ENCODE results near the gene GMDS. TPM values are rescaled to one million over a fixed set of nuclear protein-coding genes. Genes with fewer than 3 reads are reported as not detected.

The GMDS gene
- total RNA-seq, 1 donor from 2014 or later = 30.1 TPM

GRCh38 chr6:1736346-1737105 lies 508.9 kb downstream of the GMDS start:
- intact Hi-C loops (cut with micrococcal nuclease) = loop anchor here (5.0 to 10.0 kb wide), 2 partner anchors 109 to 1288 kb away; no protein-coding TSS in a partner anchor
- peaks cover 11% of the 10 kb centered on the region for H3K4me1 Mint-ChIP-seq
- DNase-seq (no peak), ATAC-seq (ENCODE audit: low read depth) (peak; percentile 24)
- no peak for TF ChIP-seq CTCF (IDR thresholded peaks at IDR 0.05)
- H3K9me3 Mint-ChIP-seq = no peaks in the 10 kb centered on the region
- no peaks in the 10 kb centered on the region for H3K36me3 Mint-ChIP-seq (ENCODE audit: low read depth)
- H3K27ac Mint-ChIP-seq = no peak overlapping the region
- POLR2A ChIA-PET = interaction anchor here (1.5 kb wide), 1 partner anchor 13 kb away, joined by 5 read pairs; no protein-coding TSS in a partner anchor
- H3K4me3 Mint-ChIP-seq = no peak overlapping the region
- no peaks in the 10 kb centered on the region for H3K27me3 Mint-ChIP-seq
- CTCF ChIA-PET = interaction anchor here (0.9 kb wide), 1 partner anchor 140 kb away, joined by 3 read pairs; no protein-coding TSS in a partner anchor

- intact Hi-C loops (cut with micrococcal nuclease) = loop anchor here (5.0 to 10.0 kb wide), 2 partner anchors 108 to 1289 kb away; no protein-coding TSS in a partner anchor
- no peak for TF ChIP-seq CTCF (IDR thresholded peaks at IDR 0.05)
- H3K27ac Mint-ChIP-seq = no peak overlapping the region
Measured at GRCh38 chr6:1735239-1735803, 510.1 kb downstream of the GMDS start.

DNA sequence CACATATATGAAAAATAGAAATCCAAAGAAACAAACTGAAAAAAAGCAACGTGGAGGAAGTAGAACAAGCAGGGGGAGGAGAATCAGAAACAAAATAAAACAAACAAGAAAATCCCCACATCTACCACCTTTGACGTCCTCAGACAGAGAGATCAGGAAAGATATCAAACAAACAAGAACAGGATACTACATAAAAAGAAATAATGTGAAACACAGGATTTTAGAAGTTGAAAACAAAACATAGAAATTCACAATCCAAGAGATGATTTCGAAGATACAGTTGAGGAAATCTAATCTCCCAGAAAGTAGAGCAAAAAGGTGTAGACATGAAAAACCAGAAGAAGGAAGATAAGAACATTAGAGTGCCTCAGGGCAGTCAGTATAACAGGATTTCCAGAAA lies 514.5 kb downstream of the GMDS start:
- POLR2A ChIA-PET = no interaction called here

More at GRCh38 chr6:1735239-1735803, 510.1 kb downstream of the GMDS start:
- Mint-ChIP-seq H3K9me3 (peaks cover 6% of the 10 kb centered on the region), H3K36me3 (ENCODE audit: low read depth) (peaks cover 4% of the 10 kb centered on the region), H3K27me3 (no peaks in the 10 kb centered on the region), H3K4me1 (peaks cover 2% of the 10 kb centered on the region), H3K4me3 (no peak overlapping the region)
- POLR2A ChIA-PET = interaction anchor here (1.5 kb wide), 1 partner anchor 12 kb away, joined by 5 read pairs; no protein-coding TSS in a partner anchor
- ATAC-seq (ENCODE audit: low read depth) = no peak
- no peak for DNase-seq
- CTCF ChIA-PET = no interaction called here

DNA sequence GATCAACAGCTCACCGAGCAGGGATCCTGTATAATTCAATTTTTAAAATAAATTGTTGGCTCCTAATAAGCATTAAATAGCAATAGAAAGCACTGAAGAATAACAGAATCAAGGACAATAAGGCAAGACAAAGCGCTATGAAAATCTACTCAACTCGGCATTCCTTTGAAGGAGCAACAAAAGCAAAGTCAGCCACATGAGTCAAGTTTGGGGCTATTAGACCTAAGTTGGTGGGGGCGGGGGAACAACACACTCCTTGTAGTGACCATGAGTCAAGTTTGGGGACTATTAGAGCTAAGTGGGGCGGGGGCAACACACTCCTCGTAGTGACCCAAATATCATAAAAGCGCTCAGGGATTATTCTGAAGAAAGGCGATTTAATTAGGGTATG lies 515.7 kb downstream of the GMDS start:
- no peak for DNase-seq
- ChIA-PET POLR2A (interaction anchor here (1.0 kb wide), 1 partner anchor 9 kb away, joined by 3 read pairs; no protein-coding TSS in a partner anchor), CTCF (no interaction called here)

More for the DNA sequence above, 514.5 kb downstream of the GMDS start:
- peaks cover 13% of the 10 kb centered on the region for H3K36me3 Mint-ChIP-seq (ENCODE audit: low read depth)
- intact Hi-C loops (cut with micrococcal nuclease) = loop anchor here (10.0 kb wide), 1 partner anchor 1294 kb away; no protein-coding TSS in a partner anchor
- H3K9me3 Mint-ChIP-seq = peaks cover 6% of the 10 kb centered on the region
- CTCF ChIA-PET = no interaction called here
- no peaks in the 10 kb centered on the region for H3K4me1 Mint-ChIP-seq
- no peak overlapping the region for H3K27ac Mint-ChIP-seq
- H3K27me3 Mint-ChIP-seq = no peaks in the 10 kb centered on the region
- DNase-seq = no peak
- H3K4me3 Mint-ChIP-seq = no peak overlapping the region
- ATAC-seq (ENCODE audit: low read depth) = no peak
- no peak for TF ChIP-seq CTCF (IDR thresholded peaks at IDR 0.05)

More for the DNA sequence above, 515.7 kb downstream of the GMDS start:
- ATAC-seq (ENCODE audit: low read depth) = no peak
- Mint-ChIP-seq H3K27me3 (no peaks in the 10 kb centered on the region), H3K4me3 (no peak overlapping the region), H3K27ac (no peak overlapping the region), H3K9me3 (peaks cover 6% of the 10 kb centered on the region), H3K4me1 (no peaks in the 10 kb centered on the region), H3K36me3 (ENCODE audit: low read depth) (peaks cover 24% of the 10 kb centered on the region)
- intact Hi-C loops (cut with micrococcal nuclease) = loop anchor here (10.0 kb wide), 1 partner anchor 1295 kb away; no protein-coding TSS in a partner anchor
- no peak for TF ChIP-seq CTCF (IDR thresholded peaks at IDR 0.05)
